IPS-18a (cell line): Measurements from ENCODE around the gene PALLD.
"Not testable (repeated sequence)": the region's sequence is repeated elsewhere in the genome, so short reads cannot be mapped to it uniquely, and the experiment has no call there.

Experiments used
- H3K27ac ChIP-seq: one replicate; pipeline ENCODE4 v1.5.1; 2013; ENCODE audit warnings: low read length
- H3K27me3 ChIP-seq: one replicate; pipeline ENCODE4 v1.6.1; 2013; ENCODE audit warnings: mild to moderate bottlenecking, low read length; ENCODE audit not compliant: control insufficient read depth, insufficient read depth
- H3K36me3 ChIP-seq: one replicate; pipeline ENCODE4 v1.6.1; 2013; ENCODE audit warnings: low read depth, low read length; ENCODE audit not compliant: control insufficient read depth
- H3K4me1 ChIP-seq: one replicate; pipeline ENCODE4 v1.6.1; 2013; ENCODE audit warnings: low read depth, low read length; ENCODE audit not compliant: control insufficient read depth
- H3K4me3 ChIP-seq: one replicate; pipeline ENCODE4 v1.5.1; 2013; ENCODE audit warnings: low read length
- H3K9ac ChIP-seq: one replicate; pipeline ENCODE4 v1.6.1; 2013; ENCODE audit warnings: mild to moderate bottlenecking, low read length, moderate library complexity
- H3K9me3 ChIP-seq: one replicate; pipeline ENCODE4 v1.6.1; 2013; ENCODE audit warnings: low read depth, low read length; ENCODE audit not compliant: control insufficient read depth

Gene PALLD

DNA sequence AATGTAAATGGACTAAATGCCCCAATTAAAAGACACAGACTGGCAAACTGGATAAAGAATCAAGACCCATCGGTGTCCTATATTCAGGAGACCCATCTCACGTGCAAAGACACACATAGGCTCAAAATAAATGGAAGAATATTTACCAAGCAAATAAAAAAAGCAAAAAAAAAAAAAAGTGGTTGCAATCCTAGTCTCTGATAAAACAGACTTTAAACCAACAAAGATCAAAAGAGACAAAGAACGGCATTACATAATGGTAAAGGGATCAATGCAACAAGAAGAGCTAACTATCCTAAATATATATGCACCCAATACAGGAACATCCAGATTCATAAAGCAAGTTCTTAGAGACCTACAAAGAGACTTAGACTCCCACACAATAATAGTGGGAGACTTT, 440.6 kb downstream of the PALLD start:
- H3K4me3 ChIP-seq, H3K27me3 ChIP-seq, H3K9ac ChIP-seq, H3K36me3 ChIP-seq, H3K4me1 ChIP-seq, H3K27ac ChIP-seq, H3K9me3 ChIP-seq: not testable (repeated sequence)

DNA sequence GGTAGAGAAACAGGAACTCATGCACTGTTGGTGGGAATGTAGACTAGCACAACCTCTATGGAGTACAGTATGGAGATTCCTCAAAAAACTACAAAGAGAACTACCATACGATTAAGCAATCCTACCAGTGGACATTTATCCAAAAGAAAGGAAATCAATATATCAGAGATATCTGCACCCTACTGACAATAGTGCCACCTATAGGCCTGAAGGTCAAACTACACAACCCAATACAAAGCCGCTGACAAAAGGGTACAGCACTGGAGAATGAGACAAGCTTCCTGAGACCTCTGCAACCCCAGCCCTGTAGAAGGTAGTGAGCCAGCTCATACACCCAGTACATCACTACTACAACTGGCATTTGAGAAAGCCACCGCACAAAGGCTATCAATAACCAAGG, 446.1 kb downstream of the PALLD start:
- Histone ChIP-seq H3K36me3 (no peaks in the 10 kb centered on the region), H3K9ac (no peak overlapping the region)

DNA sequence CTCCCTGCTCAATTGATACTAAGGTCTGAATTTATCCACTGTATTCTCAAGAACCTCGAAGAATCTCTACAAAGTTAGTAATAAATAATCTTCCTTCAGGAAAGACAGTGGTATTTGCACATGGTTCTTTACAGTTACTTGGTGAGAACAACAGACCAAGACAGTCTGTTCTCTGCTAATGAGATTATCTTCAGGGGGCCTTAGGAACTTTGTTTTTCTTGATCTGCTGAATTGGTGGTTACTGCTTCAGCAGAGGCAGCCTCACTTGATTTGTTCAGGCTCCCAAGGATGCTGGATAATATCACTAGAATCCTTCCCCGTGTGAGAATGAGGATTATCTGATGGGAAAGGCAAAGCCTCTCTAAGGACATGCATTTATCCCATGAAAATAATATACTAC, 448.4 kb downstream of the PALLD start:
- Histone ChIP-seq H3K4me3 (no peak overlapping the region), H3K27me3 (no peaks in the 10 kb centered on the region), H3K9ac (no peak overlapping the region), H3K4me1 (no peaks in the 10 kb centered on the region), H3K27ac (no peak overlapping the region), H3K36me3 (no peaks in the 10 kb centered on the region), H3K9me3 (no peaks in the 10 kb centered on the region)

More for the DNA sequence above, 446.1 kb downstream of the PALLD start:
- Histone ChIP-seq H3K27me3 (no peaks in the 10 kb centered on the region), H3K9me3 (no peaks in the 10 kb centered on the region), H3K27ac (no peak overlapping the region), H3K4me1 (no peaks in the 10 kb centered on the region), H3K4me3 (no peak overlapping the region)

DNA sequence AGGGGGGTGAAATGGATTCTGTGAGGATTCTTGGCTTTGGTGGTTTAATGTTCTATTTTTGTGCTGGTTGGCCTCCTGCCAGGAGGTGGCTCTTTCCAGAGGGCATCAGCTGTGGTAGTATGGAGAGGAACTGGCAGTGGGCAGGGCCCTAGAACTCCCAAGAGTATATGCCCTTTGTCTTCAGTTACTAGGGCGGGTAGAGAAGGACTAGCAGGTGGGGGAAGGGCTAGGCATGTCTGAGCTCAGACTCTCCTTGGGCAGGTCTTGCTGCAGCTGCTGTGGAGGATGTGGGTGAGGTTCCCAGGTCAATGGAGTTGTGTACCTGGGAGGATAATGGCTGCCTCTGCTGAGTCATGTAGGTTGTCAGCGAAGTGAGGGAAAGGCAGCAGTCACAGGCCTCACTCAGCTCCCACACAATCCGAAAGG, 456.0 kb downstream of the PALLD start:
- not testable (repeated sequence) for H3K4me3 ChIP-seq

DNA sequence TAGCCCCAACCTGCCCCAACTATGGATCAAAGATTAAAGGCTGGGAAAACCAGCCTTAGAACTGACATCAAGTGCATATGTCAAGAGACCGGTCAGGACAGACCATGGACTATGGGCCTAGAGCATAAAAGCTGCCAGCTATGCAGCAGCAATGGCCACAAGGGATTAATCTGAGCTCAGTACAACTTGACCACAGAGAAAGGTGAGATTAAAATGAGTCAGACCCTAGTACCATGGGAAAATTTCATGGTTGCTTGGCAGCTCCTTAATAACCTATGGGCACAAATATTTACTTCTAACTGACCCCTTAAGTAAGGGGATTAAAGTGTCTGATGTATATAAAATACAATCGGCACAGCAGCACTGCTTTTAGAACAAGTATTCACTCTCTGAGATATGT, 458.8 kb downstream of the PALLD start:
- Histone ChIP-seq H3K4me3 (no peak overlapping the region), H3K4me1 (no peaks in the 10 kb centered on the region), H3K27ac (no peak overlapping the region), H3K36me3 (no peaks in the 10 kb centered on the region), H3K9ac (no peak overlapping the region), H3K9me3 (no peaks in the 10 kb centered on the region), H3K27me3 (no peaks in the 10 kb centered on the region)

More for the DNA sequence above, 456.0 kb downstream of the PALLD start:
- H3K27ac ChIP-seq, H3K9me3 ChIP-seq, H3K27me3 ChIP-seq, H3K4me1 ChIP-seq, H3K9ac ChIP-seq, H3K36me3 ChIP-seq: not testable (repeated sequence)

DNA sequence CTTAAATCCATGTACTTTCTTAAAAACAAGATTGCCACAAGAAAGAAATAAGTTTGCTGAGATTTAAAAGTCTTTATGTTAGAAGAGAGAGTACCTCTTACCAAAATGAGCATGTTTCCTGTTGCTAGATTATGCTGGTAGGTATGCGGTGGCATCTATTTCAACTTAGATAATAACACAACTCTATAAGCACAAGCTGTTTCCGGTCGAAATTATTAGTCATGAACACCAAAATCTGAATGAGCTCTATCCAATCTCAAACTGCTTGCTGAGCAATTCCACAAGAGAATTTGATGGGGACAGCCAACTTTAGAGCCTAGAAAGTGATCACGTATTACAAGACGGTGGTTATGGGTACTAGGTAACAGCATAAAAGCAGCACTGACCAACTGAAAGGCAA, 463.9 kb downstream of the PALLD start:
- Histone ChIP-seq H3K27me3 (no peaks in the 10 kb centered on the region), H3K4me1 (no peaks in the 10 kb centered on the region)

DNA sequence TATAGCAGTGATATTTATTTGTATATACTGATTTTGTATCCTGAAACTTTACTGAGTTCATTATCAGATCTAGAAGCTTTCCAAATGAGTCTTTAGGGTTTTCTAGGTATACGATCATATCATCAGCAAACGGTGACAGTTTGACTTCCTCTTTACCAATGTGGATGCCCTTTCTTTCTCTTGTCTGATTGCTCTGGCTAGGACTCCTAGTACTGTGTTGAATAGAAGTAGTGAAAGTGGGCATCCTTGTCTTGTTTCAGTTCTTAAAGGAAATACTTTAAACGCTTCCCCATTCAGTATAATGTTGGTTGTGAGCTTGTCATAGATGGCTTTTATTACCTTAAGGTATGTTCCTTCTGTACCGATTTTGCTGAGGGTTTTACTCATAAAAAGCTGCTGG, 475.7 kb downstream of the PALLD start:
- no peak overlapping the region for H3K27ac ChIP-seq
- H3K9me3 ChIP-seq = peaks cover 18% of the 10 kb centered on the region
- no peaks in the 10 kb centered on the region for H3K4me1 ChIP-seq
- no peak overlapping the region for H3K4me3 ChIP-seq
- no peaks in the 10 kb centered on the region for H3K27me3 ChIP-seq
- no peak overlapping the region for H3K9ac ChIP-seq
- peaks cover 12% of the 10 kb centered on the region for H3K36me3 ChIP-seq

More for the DNA sequence above, 463.9 kb downstream of the PALLD start:
- no peak overlapping the region for H3K27ac ChIP-seq
- H3K36me3 ChIP-seq = no peaks in the 10 kb centered on the region
- no peak overlapping the region for H3K4me3 ChIP-seq
- H3K9ac ChIP-seq = no peak overlapping the region
- no peaks in the 10 kb centered on the region for H3K9me3 ChIP-seq
